Ovary (tissue), 3 donors: ENCODE data around the gene KLC3.

Source experiments
- CTCF ChIP-seq, 3 donors: fragments of 450-650 bp in 2 of 3; fragments of 200-600 bp in 1 of 3; IDR thresholded peaks; one replicate each; pipeline versions ENCODE4 v1.5.1 to v1.8.0; 2016 to 2022; ENCODE audit warnings: antibody characterized with exemption in 3 of 3, mild to moderate bottlenecking in 1 of 3
- EP300 ChIP-seq: sonication (generic); formaldehyde crosslinking; IDR thresholded peaks from one replicate; pipeline ENCODE4 v1.6.1; 2017; ENCODE audit warnings: antibody characterized with exemption
- POLR2A ChIP-seq: fragments of 450-650 bp; IDR thresholded peaks from one replicate; pipeline ENCODE4 v1.6.1; 2017; ENCODE audit warnings: antibody characterized with exemption, mild to moderate bottlenecking, moderate library complexity
- donor health status: DM: no; HTN: no; CAD: no.

DNA sequence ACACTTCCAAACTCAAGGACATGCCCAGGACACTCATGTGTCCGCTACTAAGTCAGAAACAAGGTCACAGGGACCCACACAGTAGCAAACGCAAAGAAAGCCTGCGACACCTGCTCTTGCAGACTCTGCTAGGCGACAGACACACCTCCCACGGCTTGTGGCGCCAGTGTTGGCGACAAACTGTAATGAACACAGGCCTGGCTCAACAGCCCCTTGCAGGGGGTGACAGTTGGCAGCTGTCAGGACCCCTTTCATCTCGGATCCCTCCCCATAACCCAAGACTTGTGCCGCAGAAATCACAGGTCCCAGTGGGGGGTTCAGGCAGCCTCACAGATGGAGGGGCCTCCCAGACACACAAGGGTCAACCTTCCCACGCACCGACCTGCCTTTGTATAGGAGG lies 18.2 kb upstream of the KLC3 start:
- TF ChIP-seq CTCF (IDR thresholded peaks at IDR 0.05), result no peak
- TF ChIP-seq POLR2A, result no peak
- no peak for TF ChIP-seq EP300
